HPDE6-E6E7 (cell line): Measurements from ENCODE around the gene ESAM.
"Not testable (repeated sequence)": the region's sequence is repeated elsewhere in the genome, so short reads cannot be mapped to it uniquely, and the experiment has no call there.

Experiments used
- DNase-seq: peaks from one replicate; pipeline ENCODE4 v3.0.0; 2011; ENCODE audit warnings: missing footprints; ENCODE audit errors: extremely low spot score

ESAM gene

GRCh38 chr11:124776865-124777645 lies 15.0 kb upstream of the ESAM start:
- DNase-seq, result no peak

GRCh38 chr11:124770959-124771358 lies 8.9 kb upstream of the ESAM start:
- DNase-seq, result not testable (repeated sequence)

GRCh38 chr11:124769806-124770774 lies 8.0 kb upstream of the ESAM start:
- DNase-seq, result no peak

GRCh38 chr11:124768914-124769313 lies 6.8 kb upstream of the ESAM start:
- no peak for DNase-seq

GRCh38 chr11:124766156-124766555 lies 4.1 kb upstream of the ESAM start:
- DNase-seq, result no peak

- no peak for DNase-seq
These were observed 1.3 kb upstream of the ESAM start for GRCh38 chr11:124763156-124763947.

GRCh38 chr11:124762624-124763155 lies 600 bp upstream of the ESAM start:
- DNase-seq, result no peak

- DNase-seq, result no peak
These were observed 587 bp downstream of the ESAM start for GRCh38 chr11:124761301-124762104.

GRCh38 chr11:124760806-124761205 lies 1.3 kb downstream of the ESAM start:
- no peak for DNase-seq

GRCh38 chr11:124760205-124760652 lies 1.9 kb downstream of the ESAM start:
- no peak for DNase-seq

- DNase-seq, result no peak
These were observed 2.6 kb downstream of the ESAM start for GRCh38 chr11:124759266-124760204.

- DNase-seq, result no peak
These were observed 3.5 kb downstream of the ESAM start for GRCh38 chr11:124758355-124759265.

- no peak for DNase-seq
These were observed 4.8 kb downstream of the ESAM start for GRCh38 chr11:124757320-124757719.

- no peak for DNase-seq
These were observed 5.3 kb downstream of the ESAM start for GRCh38 chr11:124756753-124757227.

- DNase-seq, result no peak
These were observed 5.9 kb downstream of the ESAM start for GRCh38 chr11:124756033-124756752.

GRCh38 chr11:124754710-124755109 lies 7.4 kb downstream of the ESAM start:
- no peak for DNase-seq

GRCh38 chr11:124754309-124754708 lies 7.8 kb downstream of the ESAM start:
- no peak for DNase-seq

GRCh38 chr11:124753624-124754023 lies 8.5 kb downstream of the ESAM start:
- no peak for DNase-seq
